HepG2 (cell line): Measurements from ENCODE around the gene TMEM97. TPM values are rescaled to one million over a fixed set of nuclear protein-coding genes. Genes with fewer than 3 reads are reported as not detected.

Source experiments
- BCLAF1 ChIP-seq: fragments of 450-650 bp; IDR thresholded peaks from 2 replicates; pipeline ENCODE4 v1.6.1; 2017; ENCODE audit warnings: mild to moderate bottlenecking
- FOSL2 ChIP-seq: sonication (generic); formaldehyde crosslinking; IDR thresholded peaks from 2 replicates; pipeline ENCODE4 v1.4.0; 2020; ENCODE audit warnings: missing genetic modification reagents
- MAFF ChIP-seq: IDR thresholded peaks from 2 replicates; pipeline ENCODE4 v1.6.1; 2011; ENCODE audit warnings: low read depth, low read length, improper control_type of control experiment
- MED8 ChIP-seq: sonication (generic); formaldehyde crosslinking; IDR thresholded peaks from 2 replicates; pipeline ENCODE4 v1.8.1; 2023; ENCODE audit warnings: mild to moderate bottlenecking, missing genetic modification reagents; ENCODE audit not compliant: insufficient replicate concordance
- MEF2D ChIP-seq: sonication (generic); formaldehyde crosslinking; IDR thresholded peaks from 2 replicates; pipeline ENCODE4 v1.5.1; 2020; ENCODE audit warnings: mild to moderate bottlenecking, missing genetic modification reagents
- NCOA5 ChIP-seq: sonication (generic); formaldehyde crosslinking; IDR thresholded peaks from 2 replicates; pipeline ENCODE4 v1.4.0; 2020; ENCODE audit warnings: missing genetic modification reagents
- PHF5A ChIP-seq: IDR thresholded peaks from one replicate; pipeline ENCODE4 v1.6.1; 2018; ENCODE audit warnings: low read depth, missing genetic modification reagents; ENCODE audit not compliant: unreplicated experiment
- POLR2A ChIP-seq, 2 experiments: IDR thresholded peaks; 2 replicates each; pipeline ENCODE4 v1.6.1; 2011; ENCODE audit warnings: low read depth in 2 of 2, low read length in 2 of 2, mild to moderate bottlenecking in 1 of 2, moderate library complexity in 1 of 2; ENCODE audit not compliant: insufficient read depth in 1 of 2
- REXO4 ChIP-seq: sonication (generic); formaldehyde crosslinking; IDR thresholded peaks from 2 replicates; pipeline ENCODE4 v1.8.0; 2022; ENCODE audit warnings: missing genetic modification reagents, mild to moderate bottlenecking, borderline replicate concordance
- YEATS4 ChIP-seq: sonication (generic); formaldehyde crosslinking; IDR thresholded peaks from 2 replicates; pipeline ENCODE4 v1.4.0; 2020; ENCODE audit warnings: missing genetic modification reagents, borderline replicate concordance
- ZBTB39 ChIP-seq: sonication (generic); formaldehyde crosslinking; IDR thresholded peaks from 2 replicates; pipeline ENCODE4 v1.5.0; 2020; ENCODE audit warnings: missing genetic modification reagents
- ZFP1 ChIP-seq: IDR thresholded peaks from 2 replicates; pipeline ENCODE4 v1.6.1; 2016
- ZFP90 ChIP-seq: sonication (generic); formaldehyde crosslinking; IDR thresholded peaks from 2 replicates; pipeline ENCODE4 v1.8.0; 2022; ENCODE audit warnings: missing genetic modification reagents, mild to moderate bottlenecking, inconsistent platforms, borderline replicate concordance
- ZNF263 ChIP-seq: sonication (generic); formaldehyde crosslinking; IDR thresholded peaks from 2 replicates; pipeline ENCODE4 v1.4.0; 2020; ENCODE audit warnings: missing genetic modification reagents
- ZNF563 ChIP-seq: sonication (generic); formaldehyde crosslinking; IDR thresholded peaks from 2 replicates; pipeline ENCODE4 v1.8.0; 2022; ENCODE audit warnings: mild to moderate bottlenecking, moderate library complexity, missing genetic modification reagents
- ZNF574 ChIP-seq: sonication (generic); formaldehyde crosslinking; IDR thresholded peaks from 2 replicates; pipeline ENCODE4 v1.4.0; 2020; ENCODE audit warnings: missing genetic modification reagents
- ZNF704 ChIP-seq: sonication (generic); formaldehyde crosslinking; IDR thresholded peaks from 2 replicates; pipeline ENCODE4 v1.8.1; 2023; ENCODE audit warnings: mild to moderate bottlenecking, inconsistent platforms, moderate library complexity, missing genetic modification reagents, borderline replicate concordance
- polyA plus RNA-seq, 8 experiments: library from polyadenylated mRNA; depleted of rRNA in 3 of 8; stranded (reverse) in 7 of 8; unstranded in 1 of 8; fragments of >200 nt; fragmentation: Illumina TruSeq in 4 of 8; extraction: Trizol in 4 of 8; gene quantifications; 2 replicates each; pipeline versions ENCODE4 v1.2.1 to v1.2.3, GENCODE V29; 2011 to 2016; ENCODE audit warnings: low read depth in 4 of 8, missing spikeins in 1 of 8, mixed read lengths in 1 of 8; ENCODE audit not compliant: insufficient read depth in 1 of 8
- total RNA-seq, 5 experiments: library from RNA; depleted of rRNA; stranded (reverse); fragments of >200 nt; fragmentation: Illumina TruSeq; extraction: Trizol; gene quantifications; 2 replicates each; pipeline ENCODE4 v1.2.3, GENCODE V29; 2016; ENCODE audit warnings: low read depth in 1 of 5

Gene TMEM97
- total and polyA plus RNA-seq, 2 of the 13 experiments (the other 11 are each of a cell fraction or from before 2014, with no cell fraction given) = 69.6 to 137 TPM

- peak; percentile 61; the same call in 1 of the 2 replicates for TF ChIP-seq ZBTB39 (CRISPR knock-in tag)
- TF ChIP-seq NCOA5 (CRISPR knock-in tag) = no peak
- TF ChIP-seq ZNF563 (CRISPR knock-in tag) = peak; percentile 89; the same call in 1 of the 2 replicates
- TF ChIP-seq MAFF = no peak
- TF ChIP-seq ZNF263 (CRISPR knock-in tag) = no peak
- TF ChIP-seq ZFP1 (CRISPR knock-in tag) = peak; percentile 52; the same call in 1 of the 2 replicates
- TF ChIP-seq MED8 (CRISPR knock-in tag) = no peak
- no peak for TF ChIP-seq BCLAF1
- 0 out of 2 replicates have a peak, but pooled peaks have one; percentile 15 for TF ChIP-seq REXO4
- TF ChIP-seq POLR2A (IDR thresholded peaks at IDR 0.05; ENCODE audit: insufficient read depth in 1 of 2, low read depth in 2 of 2, low read length in 2 of 2) = peak; percentile 83 to 93
- TF ChIP-seq MEF2D (CRISPR knock-in tag) = 0 out of 2 replicates have a peak, but pooled peaks have one; percentile 65
- TF ChIP-seq ZNF704 = peak; percentile 70; the same call in 1 of the 2 replicates
- TF ChIP-seq YEATS4 (CRISPR knock-in tag) = peak; percentile 89
- TF ChIP-seq ZNF574 (CRISPR knock-in tag) = peak; percentile 100
- TF ChIP-seq PHF5A (CRISPR knock-in tag) = peak; percentile 81
- TF ChIP-seq ZFP90 (CRISPR knock-in tag) = peak; percentile 73; the same call in 1 of the 2 replicates
- TF ChIP-seq FOSL2 (CRISPR knock-in tag) = peak; percentile 57
These were observed 38.3 kb downstream of the TMEM97 start, which contains the start of gene POLDIP2 (continued) for GRCh38 chr17:28357061-28357900.
